ENCODE data around the gene EML2.
A peak's percentile ranks its signal among the peaks of the same experiment; 100 is the strongest.
"Not testable (repeated sequence)": the region's sequence is repeated elsewhere in the genome, so short reads cannot be mapped to it uniquely, and the experiment has no call there.

EML2 gene

DNA sequence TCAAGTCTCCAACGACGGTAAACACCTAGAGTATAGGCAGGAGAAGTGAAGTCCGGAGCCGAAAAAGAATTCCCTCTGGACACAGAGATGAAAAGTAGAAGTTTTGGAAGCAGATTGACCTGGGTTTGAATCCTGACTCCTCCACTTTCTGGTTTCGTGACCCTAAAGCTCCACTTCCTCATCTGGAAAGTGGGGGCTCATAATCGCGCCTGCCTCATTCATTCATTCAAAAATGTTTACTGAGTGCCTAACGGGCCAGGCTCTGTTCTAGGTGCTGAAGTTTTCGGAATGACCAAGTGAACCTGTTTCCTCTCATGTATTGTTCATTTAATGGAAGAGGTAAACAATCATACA, 7.1 kb upstream of the EML2 start:
- no peak for DNase-seq

GRCh38 chr19:45645631-45646344, 6.6 kb upstream of the EML2 start:
- peak; percentile 89 for DNase-seq

DNA sequence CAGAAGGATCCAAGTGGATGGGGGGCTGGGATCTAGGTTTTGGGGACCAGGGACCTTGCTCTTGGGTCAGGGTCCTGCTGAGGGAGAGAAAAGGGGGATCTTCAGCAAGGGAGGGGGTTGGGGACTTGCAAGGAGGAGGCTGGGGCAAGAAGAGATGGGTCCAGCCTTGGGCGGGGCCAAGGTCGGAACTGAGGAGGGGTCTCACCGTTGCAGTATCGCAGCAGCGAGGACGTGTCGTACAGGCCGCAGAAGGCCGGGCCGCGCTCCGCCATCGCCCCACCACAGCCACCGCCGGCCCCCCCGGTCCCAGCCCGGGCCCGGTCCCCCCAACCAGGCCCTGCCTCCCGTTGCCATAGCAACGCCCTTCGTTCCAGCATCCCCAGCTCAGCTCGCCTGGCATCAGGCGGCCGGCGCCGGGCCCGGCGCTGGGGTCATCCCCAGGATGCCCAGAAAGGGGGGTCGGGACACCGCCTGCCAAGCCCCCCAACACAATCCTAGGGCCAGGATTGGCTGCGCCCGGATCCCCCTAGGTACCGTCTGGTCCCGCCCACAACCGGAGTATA, 6.0 kb upstream of the EML2 start:
- no peak for DNase-seq

DNA sequence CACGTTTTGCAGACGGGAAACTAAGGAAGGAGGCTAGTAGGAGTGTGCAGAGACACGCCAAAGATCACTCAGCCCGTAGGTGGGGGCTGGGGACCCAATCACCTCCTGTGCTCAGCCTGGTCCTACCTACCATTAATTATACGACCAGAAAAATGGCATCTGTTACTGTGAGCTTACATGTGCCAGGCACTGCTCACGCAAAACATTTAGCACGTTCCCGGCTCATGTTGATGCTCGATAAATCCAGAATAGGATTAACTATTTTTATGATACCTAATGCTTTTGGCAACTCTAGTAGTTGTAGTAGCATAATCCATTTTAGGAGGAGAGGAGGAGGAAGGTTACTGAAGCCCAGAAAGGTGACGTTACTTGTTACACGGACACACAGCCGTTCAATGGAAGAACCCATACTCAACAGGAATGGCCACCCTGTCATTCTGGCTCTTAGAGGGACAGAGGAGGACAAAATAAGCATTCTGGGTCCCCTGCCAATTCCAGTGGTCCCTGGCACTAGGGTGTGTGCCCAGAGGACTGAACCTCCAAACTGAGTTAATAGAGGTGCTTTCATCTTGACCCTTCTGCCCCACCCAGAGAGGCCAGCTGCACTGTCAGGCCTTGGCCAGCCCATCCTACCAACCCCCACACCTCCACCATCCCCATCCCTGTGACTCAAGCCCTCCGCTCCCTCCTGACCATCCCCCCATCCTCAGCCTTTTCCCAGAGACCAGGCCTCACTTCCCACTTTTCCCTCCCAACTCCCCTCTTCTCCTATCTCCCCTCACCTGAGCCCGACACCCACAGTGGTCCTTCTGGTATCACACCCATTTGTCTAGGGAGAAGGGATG, 5.0 kb upstream of the EML2 start:
- no peak for DNase-seq

- peak; percentile 97 for DNase-seq
These were observed 4.1 kb upstream of the EML2 start for GRCh38 chr19:45643024-45643926.

DNA sequence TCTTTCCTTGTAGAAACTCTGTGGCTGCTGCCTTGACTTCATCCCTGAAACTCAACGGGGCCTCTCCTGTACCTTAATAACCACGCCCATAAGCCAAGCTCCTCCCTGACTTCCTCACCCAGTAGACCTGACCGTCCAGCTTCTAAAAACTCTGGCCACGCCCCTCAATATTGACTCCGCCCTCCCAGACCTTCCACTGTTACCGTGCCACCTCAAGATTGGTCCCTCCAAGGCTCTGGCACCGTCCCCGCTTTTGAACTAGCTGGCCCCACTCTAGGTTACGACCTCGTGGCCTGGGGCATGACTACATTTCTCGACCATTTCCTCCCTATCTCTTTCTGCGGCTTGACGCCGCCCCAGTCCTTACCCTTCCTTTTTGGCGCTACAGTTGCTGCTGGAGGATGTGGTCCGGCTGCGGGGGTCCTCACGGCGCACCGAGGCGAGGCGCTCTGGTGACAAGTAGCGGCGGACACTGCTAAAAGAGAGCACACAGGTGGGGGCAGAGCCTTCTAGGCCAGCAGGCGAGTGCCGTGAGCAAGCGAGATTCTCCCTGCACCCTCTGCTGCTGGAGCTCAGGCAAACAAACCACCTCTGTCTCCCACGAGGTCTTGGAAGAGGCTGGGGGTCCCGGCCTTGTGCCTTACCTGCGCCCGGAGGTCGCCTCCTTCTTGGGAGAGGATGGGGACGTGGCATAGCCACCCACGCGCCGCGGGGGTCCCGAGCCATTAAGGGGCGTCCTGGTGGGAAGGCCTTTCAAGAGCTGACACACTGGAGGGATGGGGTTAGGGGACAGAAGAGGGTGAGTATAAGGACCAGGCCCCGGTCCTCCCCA, 2.3 kb upstream of the EML2 start:
- peak; percentile 97 for DNase-seq

GRCh38 chr19:45640849-45641273, 1.7 kb upstream of the EML2 start:
- no peak for DNase-seq

- no peak for DNase-seq
These were observed 1.1 kb downstream of the EML2 start for GRCh38 chr19:45637890-45638667.

DNA sequence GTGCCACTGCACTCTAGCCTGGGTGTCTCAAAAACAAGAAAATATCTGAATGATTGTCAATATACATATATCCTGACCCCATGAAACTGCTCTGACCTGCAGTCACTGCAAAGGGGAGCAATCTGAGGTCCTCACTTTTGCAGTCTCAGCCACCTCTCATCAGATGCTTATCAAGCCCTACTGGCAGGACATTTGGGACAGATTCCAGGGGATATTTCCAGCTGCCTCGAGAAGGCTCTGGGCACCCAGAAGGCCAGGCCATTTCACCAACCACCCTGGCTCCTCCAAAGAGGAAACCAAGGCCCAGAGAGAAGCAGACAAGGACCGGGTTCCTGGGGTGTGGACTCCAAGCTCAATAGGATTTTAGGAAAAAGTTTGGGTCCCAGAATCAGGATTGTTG, 2.3 kb downstream of the EML2 start:
- DNase-seq = no peak

- no peak for DNase-seq
These were observed 2.9 kb downstream of the EML2 start for GRCh38 chr19:45636275-45636674.

GRCh38 chr19:45632468-45633196, 6.6 kb downstream of the EML2 start:
- DNase-seq = peak; percentile 64

- peak; percentile 76 for DNase-seq
These were observed 8.7 kb downstream of the EML2 start for GRCh38 chr19:45630463-45630862.

DNA sequence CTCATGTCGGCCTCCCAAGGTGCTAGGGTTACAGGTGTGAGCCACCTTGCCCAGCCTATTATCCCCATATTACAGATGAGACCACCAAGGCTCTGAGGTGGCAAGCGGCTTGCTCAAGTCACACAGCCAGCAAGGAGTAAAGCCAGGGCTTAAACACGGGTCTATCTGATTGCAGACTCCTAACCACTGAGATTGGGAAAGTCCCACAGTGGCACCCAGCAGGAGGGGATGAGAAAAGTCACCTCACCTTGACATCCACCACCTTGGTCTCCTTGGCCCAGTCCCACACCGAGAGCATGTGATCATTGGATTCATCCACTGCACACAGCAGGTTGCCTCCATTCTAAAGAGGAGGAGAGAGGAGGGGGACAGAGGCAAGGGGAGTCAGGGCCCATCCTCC, 9.5 kb downstream of the EML2 start:
- DNase-seq = no peak

GRCh38 chr19:45628219-45628618, 11.0 kb downstream of the EML2 start:
- not testable (repeated sequence) for DNase-seq

DNA sequence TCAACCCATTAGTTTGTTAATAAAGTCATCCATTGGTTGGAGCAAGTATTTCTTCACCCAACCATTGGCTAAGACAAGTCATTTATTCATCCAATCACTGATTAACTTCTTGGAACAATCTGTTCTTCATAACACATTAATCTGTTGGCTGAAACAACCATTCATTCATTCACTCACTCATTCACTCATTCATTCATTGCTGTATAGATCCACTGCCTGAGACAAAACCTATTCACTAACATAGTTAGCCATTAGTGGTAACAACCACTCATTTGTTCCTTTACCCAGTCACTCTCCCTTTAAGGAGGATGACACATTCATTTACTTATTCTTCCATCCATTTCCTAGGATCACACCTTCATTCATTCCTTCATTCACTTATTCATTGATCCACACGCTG, 15.2 kb downstream of the EML2 start:
- DNase-seq = no peak

DNA sequence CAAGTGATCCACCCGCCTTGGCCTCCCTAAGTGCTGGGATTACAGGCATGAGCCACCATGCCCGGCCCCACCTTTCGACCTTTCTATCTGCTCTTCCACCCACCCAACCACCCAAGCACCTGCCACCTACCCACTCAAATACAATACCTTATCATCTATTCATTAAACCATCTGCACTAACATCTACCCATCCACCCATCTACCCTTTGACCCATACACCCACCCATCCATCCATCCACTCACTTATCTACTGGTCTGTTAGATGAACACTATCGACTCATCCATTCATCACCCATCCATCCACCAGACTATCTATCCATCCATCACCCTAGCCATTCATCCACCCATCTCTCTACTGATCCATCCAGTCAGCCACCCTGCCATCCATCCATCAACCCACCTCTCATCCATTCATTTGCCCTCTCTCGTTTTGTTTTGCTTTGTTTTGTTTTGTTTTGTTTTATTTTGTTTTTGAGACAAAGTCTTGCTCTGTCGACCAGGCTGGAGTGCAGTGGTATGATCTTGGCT, 17.2 kb downstream of the EML2 start:
- DNase-seq = no peak

GRCh38 chr19:45621389-45621788, 17.8 kb downstream of the EML2 start:
- no peak for DNase-seq

DNA sequence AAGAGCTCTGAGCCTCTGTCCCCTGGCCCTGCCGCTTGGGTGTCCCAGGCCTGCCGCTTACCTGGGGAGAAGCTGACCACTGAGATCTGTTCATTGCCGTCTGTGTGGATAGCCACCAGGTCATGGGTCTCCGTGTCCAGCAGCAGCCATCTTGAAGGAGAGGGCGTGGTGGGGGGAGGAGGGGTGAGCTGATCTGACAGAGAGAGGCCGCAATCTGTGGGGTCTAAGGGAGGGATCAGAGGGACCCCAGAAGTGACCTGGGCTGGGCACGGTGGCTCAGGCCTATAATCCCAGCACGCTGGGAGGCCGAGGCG, 22.5 kb downstream of the EML2 start:
- no peak for DNase-seq

DNA sequence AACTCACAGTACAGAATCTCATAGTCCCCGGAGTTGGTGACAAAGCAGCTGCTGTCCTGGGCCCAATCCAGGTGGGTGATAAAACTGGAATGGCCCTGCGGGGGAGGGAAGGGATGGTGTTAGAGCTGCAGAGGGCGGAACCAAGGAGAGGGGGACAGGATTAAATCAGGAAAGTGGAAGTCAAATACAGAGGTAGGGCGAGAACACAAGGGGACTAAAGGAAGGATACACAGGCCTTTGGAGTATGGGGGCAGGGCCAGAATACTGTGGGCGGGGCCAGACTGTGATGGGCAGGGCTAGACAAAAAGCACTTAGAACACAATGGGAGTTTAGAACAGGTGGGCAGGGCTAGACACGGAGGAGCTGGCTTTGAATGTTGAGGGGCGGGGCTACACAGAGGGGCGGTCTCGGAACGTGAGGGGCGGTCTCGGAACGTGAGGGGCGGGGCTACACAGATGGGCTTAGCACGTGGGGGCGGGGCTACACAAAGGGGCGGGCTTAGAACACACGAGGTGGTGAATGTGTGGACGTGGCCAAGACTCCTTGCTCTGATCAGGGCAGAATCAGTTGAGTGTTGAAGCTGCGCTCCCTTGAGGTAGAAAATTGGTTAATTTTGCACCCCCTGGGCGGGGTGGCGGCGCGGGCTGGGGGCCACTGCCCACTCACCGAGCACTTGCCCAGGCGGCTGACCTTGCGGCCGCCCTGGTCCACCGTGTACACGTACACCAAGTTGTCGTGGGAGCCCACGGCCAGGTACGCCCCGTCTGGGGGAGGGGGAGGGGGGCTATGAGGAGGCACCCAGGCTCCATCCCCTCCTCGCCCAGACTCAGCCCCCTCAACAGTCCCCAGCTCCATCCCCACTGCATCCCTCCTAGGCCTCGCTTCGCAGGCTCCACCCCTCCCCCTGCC, 23.1 kb downstream of the EML2 start:
- DNase-seq = peak; percentile 88

All from activated CD4-positive, alpha-beta T cell treated with anti-CD3 and anti-CD28 coated beads, Interleukin-2, amount 50 U/mL, for 16 hours (primary cell).